Adipocyte (in vitro differentiated cells): ENCODE measurements around the gene INPPL1.
A peak's percentile ranks its signal among the peaks of the same experiment; 100 is the strongest.
"Not testable (repeated sequence)": the region's sequence is repeated elsewhere in the genome, so short reads cannot be mapped to it uniquely, and the experiment has no call there.

Experiments
- DNase-seq: peaks from one replicate; pipeline ENCODE4 v3.0.0-alpha.2; 2015; ENCODE audit warnings: low read depth
- H3K27me3 ChIP-seq: replicated peaks from 2 replicates; pipeline ENCODE4 v1.7.0; 2013; ENCODE audit warnings: mild to moderate bottlenecking, low read length, moderate library complexity; ENCODE audit not compliant: control insufficient read depth, insufficient read depth
- H3K36me3 ChIP-seq: 2 replicates; pipeline ENCODE4 v1.7.0; 2013; ENCODE audit warnings: low read length, mild to moderate bottlenecking, moderate library complexity; ENCODE audit not compliant: control insufficient read depth, insufficient read depth, severe bottlenecking
- H3K4me1 ChIP-seq: 2 replicates; pipeline ENCODE4 v1.7.0; 2013; ENCODE audit warnings: mild to moderate bottlenecking, low read length, moderate library complexity; ENCODE audit not compliant: control insufficient read depth, insufficient read depth
- H3K4me3 ChIP-seq: 2 replicates; pipeline ENCODE4 v1.7.0; 2013; ENCODE audit warnings: mild to moderate bottlenecking, low read length, moderate library complexity
- H3K9ac ChIP-seq: 2 replicates; pipeline ENCODE4 v1.7.0; 2013; ENCODE audit warnings: mild to moderate bottlenecking, low read length, moderate library complexity
- H3K9me3 ChIP-seq: 2 replicates; pipeline ENCODE4 v1.7.0; 2013; ENCODE audit warnings: mild to moderate bottlenecking, low read length, moderate library complexity; ENCODE audit not compliant: control insufficient read depth

INPPL1 gene

DNA sequence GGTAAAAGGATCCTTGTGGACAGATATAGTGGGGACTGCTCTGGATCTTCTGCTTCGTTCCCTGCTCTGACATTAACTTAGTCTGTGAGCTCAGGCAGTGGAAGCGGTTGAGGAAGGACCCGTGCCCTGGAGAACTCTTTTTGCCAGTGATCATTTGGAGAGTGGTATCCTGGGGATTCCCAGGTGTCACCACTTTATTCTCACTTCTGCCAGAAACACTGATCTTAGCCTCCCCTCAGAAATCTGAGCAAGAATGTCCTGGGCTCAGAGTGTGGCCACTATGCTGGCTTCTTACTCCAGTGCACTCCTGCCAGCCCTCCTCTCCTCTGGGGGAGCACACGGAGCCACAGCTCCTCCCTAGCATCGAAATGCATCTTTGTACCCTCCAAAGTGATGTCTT is 27.0 kb downstream of the INPPL1 start:
- H3K27me3 ChIP-seq: peaks cover 56% of the 10 kb centered on the region
- no peak for DNase-seq
- no peak overlapping the region for H3K9ac ChIP-seq
- H3K4me1 ChIP-seq: no peaks in the 10 kb centered on the region
- H3K9me3 ChIP-seq: peaks cover 10% of the 10 kb centered on the region
- H3K36me3 ChIP-seq: no peaks in the 10 kb centered on the region
- H3K4me3 ChIP-seq: no peak overlapping the region

GRCh38 chr11:72253392-72253791 is 28.8 kb downstream of the INPPL1 start:
- peaks cover 8% of the 10 kb centered on the region for H3K9me3 ChIP-seq
- no peaks in the 10 kb centered on the region for H3K36me3 ChIP-seq
- H3K9ac ChIP-seq: no peak overlapping the region
- peaks cover 41% of the 10 kb centered on the region for H3K27me3 ChIP-seq
- H3K4me3 ChIP-seq: no peak overlapping the region
- DNase-seq: no peak
- H3K4me1 ChIP-seq: peaks cover 6% of the 10 kb centered on the region

GRCh38 chr11:72254299-72254993 is 29.9 kb downstream of the INPPL1 start:
- Histone ChIP-seq H3K4me1 (peaks cover 6% of the 10 kb centered on the region), H3K36me3 (no peaks in the 10 kb centered on the region), H3K27me3 (peaks cover 40% of the 10 kb centered on the region), H3K9me3 (peaks cover 8% of the 10 kb centered on the region), H3K9ac (no peak overlapping the region), H3K4me3 (no peak overlapping the region)
- no peak for DNase-seq

DNA sequence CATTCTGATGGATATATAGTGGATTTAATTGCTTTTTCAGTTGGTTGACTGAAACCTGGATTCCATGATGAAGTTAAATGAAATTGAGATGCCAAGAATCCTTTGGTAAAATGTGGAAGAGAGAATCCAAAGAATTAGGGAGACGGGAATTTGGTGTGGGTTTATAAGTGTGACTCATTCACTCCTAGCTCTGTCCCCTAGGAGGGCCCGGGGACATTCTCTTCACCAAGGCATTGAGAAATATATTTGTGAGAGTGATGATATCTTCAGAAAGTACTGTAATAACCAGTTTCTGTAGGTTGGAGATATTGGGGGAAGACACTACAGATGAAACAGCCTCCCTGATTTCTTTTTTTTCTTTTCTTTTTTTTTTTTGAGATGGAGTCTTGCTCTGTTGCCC is 33.0 kb downstream of the INPPL1 start:
- Histone ChIP-seq H3K36me3 (no peaks in the 10 kb centered on the region), H3K9me3 (peaks cover 8% of the 10 kb centered on the region), H3K9ac (no peak overlapping the region), H3K4me3 (no peak overlapping the region), H3K4me1 (peaks cover 6% of the 10 kb centered on the region), H3K27me3 (peaks cover 25% of the 10 kb centered on the region)
- peak; percentile 40 for DNase-seq

DNA sequence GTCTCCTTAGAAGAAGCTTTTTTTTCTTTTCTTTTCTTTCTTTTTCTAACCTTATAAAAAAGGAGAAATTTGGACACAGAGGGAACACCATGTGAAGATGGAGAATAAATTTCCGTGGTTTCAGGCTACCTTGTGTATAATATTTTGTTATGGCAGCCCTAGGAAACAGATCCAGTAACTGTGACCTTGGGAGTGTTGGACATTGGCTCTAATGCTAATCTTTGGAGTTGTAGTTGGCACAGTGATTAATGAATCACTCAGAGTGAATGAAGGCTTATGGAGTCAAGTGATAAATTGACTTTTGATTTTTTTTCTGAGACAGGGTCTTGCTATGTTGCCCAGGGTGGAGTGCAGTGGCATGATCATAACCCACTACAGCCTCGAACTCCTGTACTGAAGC is 34.9 kb downstream of the INPPL1 start:
- DNase-seq: no peak
- Histone ChIP-seq H3K27me3 (peaks cover 16% of the 10 kb centered on the region), H3K9ac (no peak overlapping the region), H3K36me3 (no peaks in the 10 kb centered on the region), H3K4me1 (peaks cover 6% of the 10 kb centered on the region), H3K4me3 (no peak overlapping the region), H3K9me3 (peaks cover 3% of the 10 kb centered on the region)

DNA sequence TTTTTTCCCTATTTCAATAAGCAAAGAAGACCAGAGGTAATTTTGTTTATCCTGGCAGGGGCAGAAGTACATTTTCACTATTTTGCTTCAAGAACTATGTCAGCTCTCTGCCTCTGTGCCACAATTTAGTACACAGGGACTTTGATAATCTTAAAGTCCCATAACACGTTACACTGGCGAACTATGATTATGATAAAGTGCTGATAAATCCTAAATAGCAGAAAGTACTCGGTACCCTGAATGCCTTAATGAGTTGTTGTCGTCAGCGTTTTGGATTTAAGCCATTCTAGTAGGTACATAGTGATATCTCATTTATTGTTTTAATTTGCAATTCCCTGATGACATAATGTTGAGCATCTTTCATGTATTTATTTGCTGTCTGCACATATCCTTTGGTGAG is 36.0 kb downstream of the INPPL1 start:
- Histone ChIP-seq H3K9me3 (no peaks in the 10 kb centered on the region), H3K4me3 (no peak overlapping the region), H3K27me3 (peaks cover 14% of the 10 kb centered on the region), H3K36me3 (no peaks in the 10 kb centered on the region), H3K4me1 (peaks cover 6% of the 10 kb centered on the region), H3K9ac (no peak overlapping the region)
- no peak for DNase-seq

DNA sequence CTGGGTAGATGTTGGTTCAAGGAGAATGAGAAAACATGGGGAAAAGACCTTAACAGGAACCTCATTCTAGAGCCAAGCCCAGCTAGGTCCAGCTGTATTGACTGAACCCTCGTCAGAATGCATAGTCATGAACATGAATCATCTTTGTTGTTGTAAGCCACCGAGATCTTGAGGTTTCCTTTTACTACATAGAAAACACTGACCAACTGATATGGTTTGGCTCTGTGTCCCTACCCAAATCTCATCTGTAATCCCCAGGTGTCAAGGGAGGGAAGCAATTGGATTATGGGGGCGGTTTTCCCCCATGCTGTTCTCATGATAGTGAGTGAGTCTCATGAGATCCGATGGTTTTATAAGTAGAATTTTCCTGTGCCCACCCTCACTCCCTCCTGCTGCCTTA is 38.8 kb downstream of the INPPL1 start:
- Histone ChIP-seq H3K36me3 (no peaks in the 10 kb centered on the region), H3K27me3 (peaks cover 9% of the 10 kb centered on the region), H3K4me1 (peaks cover 4% of the 10 kb centered on the region), H3K4me3 (no peak overlapping the region), H3K9me3 (no peaks in the 10 kb centered on the region), H3K9ac (no peak overlapping the region)
- DNase-seq: peak; percentile 47

- H3K4me1 ChIP-seq: peaks cover 4% of the 10 kb centered on the region
- no peaks in the 10 kb centered on the region for H3K9me3 ChIP-seq
- H3K9ac ChIP-seq: no peak overlapping the region
- peak; percentile 26 for DNase-seq
- H3K27me3 ChIP-seq: no peaks in the 10 kb centered on the region
- no peaks in the 10 kb centered on the region for H3K36me3 ChIP-seq
- no peak overlapping the region for H3K4me3 ChIP-seq
Measured at GRCh38 chr11:72265951-72266350, 41.4 kb downstream of the INPPL1 start.

DNA sequence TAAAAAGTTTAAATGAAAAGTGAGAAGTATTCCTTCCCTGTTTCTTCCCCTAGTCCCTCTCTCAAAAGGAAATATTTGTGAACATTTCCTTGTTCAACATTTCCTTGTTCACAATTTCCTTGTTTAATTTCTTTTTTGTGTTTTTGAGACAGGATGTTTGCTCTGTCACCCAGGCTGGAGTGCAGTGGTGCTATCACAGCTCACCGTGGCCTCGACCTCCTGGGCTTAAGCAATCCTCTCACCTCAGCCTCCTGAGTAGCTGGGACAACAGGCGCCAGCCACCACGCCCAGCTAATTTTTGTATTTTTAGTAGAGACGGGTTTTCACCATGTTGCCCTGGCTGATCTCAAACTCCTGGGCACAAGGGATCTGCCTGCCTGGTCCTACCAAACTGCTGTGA is 42.4 kb downstream of the INPPL1 start:
- not testable (repeated sequence) for DNase-seq, H3K9ac ChIP-seq, H3K9me3 ChIP-seq, H3K4me1 ChIP-seq, H3K4me3 ChIP-seq, H3K36me3 ChIP-seq, H3K27me3 ChIP-seq

DNA sequence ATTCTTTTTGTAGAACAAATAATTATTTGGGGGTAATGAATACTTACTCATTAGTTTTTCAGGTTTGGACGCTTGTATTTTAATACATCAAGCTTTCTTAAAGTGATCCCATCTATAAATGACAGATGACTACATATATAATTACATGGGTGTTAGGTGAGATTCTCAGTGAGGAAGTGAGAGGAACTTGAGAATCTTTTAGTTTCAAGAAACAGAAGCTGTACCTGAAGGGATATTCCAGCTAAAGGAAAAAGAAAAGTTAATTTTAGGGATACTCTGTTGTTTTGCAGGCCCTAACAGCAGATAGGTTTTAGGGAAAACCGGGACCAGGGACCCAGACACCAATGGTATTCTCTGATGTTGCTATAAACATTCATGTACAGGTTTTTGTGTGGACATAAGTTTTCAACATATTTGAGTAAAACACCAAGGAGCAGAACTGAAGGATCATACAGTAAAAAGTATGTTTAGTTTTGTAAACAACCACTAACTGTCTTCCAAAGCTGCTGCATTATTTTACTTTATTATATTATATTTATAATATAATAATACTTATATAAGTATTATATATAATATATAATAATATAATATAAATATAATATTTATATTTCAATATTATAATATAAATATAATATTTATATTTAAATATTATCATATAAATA is 43.5 kb downstream of the INPPL1 start:
- no peaks in the 10 kb centered on the region for H3K36me3 ChIP-seq
- no peaks in the 10 kb centered on the region for H3K9me3 ChIP-seq
- H3K4me3 ChIP-seq: no peak overlapping the region
- no peak for DNase-seq
- no peaks in the 10 kb centered on the region for H3K27me3 ChIP-seq
- no peak overlapping the region for H3K9ac ChIP-seq
- H3K4me1 ChIP-seq: peaks cover 5% of the 10 kb centered on the region

- H3K36me3 ChIP-seq: no peaks in the 10 kb centered on the region
- no peak for DNase-seq
- H3K4me3 ChIP-seq: no peak overlapping the region
- no peaks in the 10 kb centered on the region for H3K9me3 ChIP-seq
- H3K4me1 ChIP-seq: peaks cover 9% of the 10 kb centered on the region
- no peak overlapping the region for H3K9ac ChIP-seq
- H3K27me3 ChIP-seq: no peaks in the 10 kb centered on the region
Measured at GRCh38 chr11:72271980-72272379, 47.4 kb downstream of the INPPL1 start.
